LNCaP clone FGC (cell line): ENCODE measurements around the gene BIRC3.

ENCODE experiments used
- DNase-seq: peaks from one replicate; pipeline ENCODE4 v3.0.0-alpha.2; 2011; ENCODE audit warnings: low read depth
- H3K4me3 ChIP-seq: 2 replicates; pipeline ENCODE4 v1.5.1; 2011; ENCODE audit warnings: mild to moderate bottlenecking, low read depth, low read length, control low read depth
- CTCF ChIP-seq: IDR thresholded peaks from 2 replicates; pipeline ENCODE4 v1.5.1; 2012; ENCODE audit warnings: mild to moderate bottlenecking; ENCODE audit not compliant: control insufficient read depth, insufficient read depth; ENCODE audit errors: extremely low read depth

The BIRC3 gene

GRCh38 chr11:102317099-102317767 is at the start of gene BIRC3:
BIRC3 (plus strand) TSS chr11:102317484; CDS start chr11:102324510, 7,026 bp downstream.
- DNase-seq, result peak; percentile 78
- TF ChIP-seq CTCF, result peak; percentile 35
- H3K4me3 ChIP-seq, result peak within 1 kb of the TSS; percentile 51

GRCh38 chr11:102267609-102268008 is 49.7 kb upstream of the BIRC3 start:
- H3K4me3 ChIP-seq, result no peak overlapping the region

DNA sequence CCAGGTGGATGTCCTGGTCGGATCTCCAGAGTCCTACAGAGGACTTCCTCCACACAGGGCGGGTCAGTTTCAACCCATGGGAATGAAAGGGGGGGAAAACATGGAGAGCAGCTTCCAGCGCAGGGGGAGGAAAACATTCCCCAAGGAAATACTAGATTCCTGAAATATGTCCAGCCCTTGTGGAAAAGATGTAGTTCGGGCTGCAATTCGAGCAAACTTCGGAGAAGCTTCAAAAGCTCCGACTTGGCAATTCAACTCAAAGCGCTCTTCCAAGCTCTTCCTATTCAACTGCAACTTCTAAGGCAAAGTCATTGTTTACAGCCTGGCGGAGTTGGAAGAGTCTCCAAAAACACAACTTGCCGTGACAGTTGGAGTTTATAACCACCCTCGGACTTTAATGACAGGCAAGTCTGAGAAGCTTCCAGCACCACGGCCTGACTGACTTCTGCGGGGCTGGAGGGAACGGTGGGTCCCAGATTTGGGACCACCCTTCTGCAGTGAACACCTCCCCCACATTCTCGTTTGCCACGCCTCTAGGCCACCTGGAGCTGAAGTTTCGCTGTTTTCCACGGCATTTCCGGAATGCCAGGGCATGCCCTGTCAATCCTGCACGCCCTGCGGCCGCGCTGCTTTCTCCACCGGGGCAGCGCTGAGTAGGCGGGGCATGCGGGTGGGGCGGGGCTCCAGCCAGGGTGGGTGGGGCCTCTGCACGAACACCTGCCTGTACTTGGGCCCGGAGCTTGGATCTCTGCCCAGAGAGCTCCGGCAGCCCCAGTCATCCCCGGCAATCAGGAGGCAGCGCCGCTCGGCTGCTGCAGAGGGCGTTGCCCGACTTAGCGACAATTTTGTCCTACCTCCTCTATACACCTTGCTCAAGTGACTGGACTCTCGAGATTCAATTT is 49.0 kb upstream of the BIRC3 start:
- H3K4me3 ChIP-seq, result no peak overlapping the region
- no peak for DNase-seq
- TF ChIP-seq CTCF, result no peak

More at GRCh38 chr11:102267609-102268008, 49.7 kb upstream of the BIRC3 start:
- DNase-seq, result no peak
- no peak for TF ChIP-seq CTCF

DNA sequence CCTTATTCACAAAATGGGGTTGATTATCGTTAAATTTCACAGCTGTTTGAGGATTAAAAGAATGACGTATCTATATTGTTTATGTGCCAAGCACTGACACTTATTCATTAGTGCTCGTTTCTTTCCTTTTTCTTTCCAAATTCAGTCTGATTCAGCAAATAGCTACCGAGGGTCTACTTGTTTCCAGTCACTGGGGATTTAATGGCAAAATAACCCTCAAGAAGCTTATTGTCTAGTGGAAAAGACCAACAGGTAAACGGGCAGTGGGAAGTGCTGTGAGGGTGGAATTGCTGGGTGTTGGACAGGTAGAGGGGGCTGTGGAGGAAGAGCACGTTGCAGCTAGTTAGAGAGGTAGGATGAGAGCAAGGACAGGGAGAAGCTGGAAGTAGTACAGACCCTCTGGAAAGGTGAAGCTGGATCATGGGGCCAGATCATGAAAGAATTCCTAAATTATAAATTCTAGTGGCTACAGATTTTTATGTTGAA is 48.3 kb upstream of the BIRC3 start:
- no peak overlapping the region for H3K4me3 ChIP-seq
- DNase-seq, result no peak
- no peak for TF ChIP-seq CTCF

GRCh38 chr11:102269927-102270326 is 47.4 kb upstream of the BIRC3 start:
- no peak for TF ChIP-seq CTCF
- H3K4me3 ChIP-seq, result no peak overlapping the region
- DNase-seq, result no peak

GRCh38 chr11:102272047-102272824 is 45.0 kb upstream of the BIRC3 start:
- no peak for DNase-seq
- no peak for TF ChIP-seq CTCF
- no peak overlapping the region for H3K4me3 ChIP-seq
